GM13977 (cell line): ENCODE data around the gene TPR.

Source experiments
- DNase-seq: peaks from one replicate; pipeline ENCODE4 v3.0.0; 2012; ENCODE audit warnings: low spot score
- in situ Hi-C: fragments of 300-500 bp; cut with MboI; formaldehyde crosslinking; loops from one replicate; pipeline ENCODE4 v1.12.0; 2022; ENCODE audit warnings: low sequenced_read_pairs, low pct_unique_long_range_greater_than_20kb, mixed read lengths, inconsistent platforms; ENCODE audit not compliant: unreplicated experiment
- TF ChIP-seq, protein P1 (sequence below): IDR thresholded peaks from 2 replicates; pipeline ENCODE4 v1.5.1; 2012; ENCODE audit warnings: mild to moderate bottlenecking, control low read depth; ENCODE audit not compliant: insufficient read depth; ENCODE audit errors: extremely low read depth, missing control alignments

TPR gene

DNA sequence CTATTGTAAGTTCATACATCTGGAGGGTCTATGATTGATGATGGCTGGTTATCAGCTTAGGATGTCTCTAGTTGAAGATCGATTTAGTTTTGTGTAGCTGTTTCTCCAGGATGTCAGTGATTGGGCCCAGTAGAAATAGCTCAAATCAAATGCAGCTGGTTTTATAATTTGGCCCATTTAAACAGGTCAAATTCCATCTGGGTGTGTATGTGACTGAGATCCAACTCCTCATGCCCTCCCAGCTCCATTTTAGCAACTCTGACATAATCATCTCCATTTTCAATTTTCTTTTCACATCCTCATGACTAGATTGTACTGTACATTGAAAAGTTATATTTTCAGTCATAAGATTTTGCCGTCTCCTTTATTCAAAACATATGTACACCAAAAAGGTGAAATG is 99.2 kb downstream of the TPR start:
- no peak for DNase-seq
- TF ChIP-seq, protein P1, sequence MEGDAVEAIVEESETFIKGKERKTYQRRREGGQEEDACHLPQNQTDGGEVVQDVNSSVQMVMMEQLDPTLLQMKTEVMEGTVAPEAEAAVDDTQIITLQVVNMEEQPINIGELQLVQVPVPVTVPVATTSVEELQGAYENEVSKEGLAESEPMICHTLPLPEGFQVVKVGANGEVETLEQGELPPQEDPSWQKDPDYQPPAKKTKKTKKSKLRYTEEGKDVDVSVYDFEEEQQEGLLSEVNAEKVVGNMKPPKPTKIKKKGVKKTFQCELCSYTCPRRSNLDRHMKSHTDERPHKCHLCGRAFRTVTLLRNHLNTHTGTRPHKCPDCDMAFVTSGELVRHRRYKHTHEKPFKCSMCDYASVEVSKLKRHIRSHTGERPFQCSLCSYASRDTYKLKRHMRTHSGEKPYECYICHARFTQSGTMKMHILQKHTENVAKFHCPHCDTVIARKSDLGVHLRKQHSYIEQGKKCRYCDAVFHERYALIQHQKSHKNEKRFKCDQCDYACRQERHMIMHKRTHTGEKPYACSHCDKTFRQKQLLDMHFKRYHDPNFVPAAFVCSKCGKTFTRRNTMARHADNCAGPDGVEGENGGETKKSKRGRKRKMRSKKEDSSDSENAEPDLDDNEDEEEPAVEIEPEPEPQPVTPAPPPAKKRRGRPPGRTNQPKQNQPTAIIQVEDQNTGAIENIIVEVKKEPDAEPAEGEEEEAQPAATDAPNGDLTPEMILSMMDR = no peak
- in situ Hi-C loops = no loop called here

DNA sequence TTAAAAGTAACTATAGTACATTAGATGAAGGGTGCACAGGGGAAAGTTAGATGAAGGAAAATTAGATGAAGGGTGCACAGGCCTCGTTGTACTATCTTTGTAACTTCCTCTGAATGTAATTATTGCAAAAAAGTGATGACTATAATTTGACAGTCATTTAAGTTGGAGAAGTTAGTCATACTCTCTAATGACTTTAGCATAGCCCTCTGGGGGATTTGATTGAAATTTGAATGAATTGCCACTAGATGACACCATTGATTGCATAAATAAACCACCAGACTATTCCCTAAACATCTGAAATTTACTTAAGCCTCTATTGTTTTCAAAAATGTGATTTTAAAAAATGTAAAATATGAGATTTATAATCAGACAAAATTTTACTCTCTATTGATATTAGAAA is 102.6 kb downstream of the TPR start:
- in situ Hi-C loops = no loop called here
- TF ChIP-seq, protein P1 = no peak
- no peak for DNase-seq

DNA sequence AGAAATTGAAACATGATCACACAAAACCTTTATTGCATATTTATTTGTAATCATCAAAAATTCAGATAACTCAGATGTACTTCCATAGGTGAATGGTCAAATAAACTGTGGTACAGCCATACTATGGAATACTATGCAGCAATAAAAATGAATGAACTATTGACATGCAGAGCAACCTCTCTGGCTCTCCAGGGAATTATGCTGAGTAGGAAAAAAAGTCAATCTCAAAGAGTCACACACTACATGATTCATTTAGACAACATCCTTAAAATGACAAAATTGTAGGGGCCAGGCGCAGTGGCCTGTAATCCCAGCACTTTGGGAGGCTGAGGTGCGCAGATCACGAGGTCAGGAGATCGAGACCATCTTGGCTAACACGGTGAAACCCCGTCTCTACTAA is 104.0 kb downstream of the TPR start:
- in situ Hi-C loops = no loop called here
- DNase-seq = no peak
- TF ChIP-seq, protein P1 = no peak
